Myocyte (in vitro differentiated cells): ENCODE data around the gene FOXK2. TPM values are rescaled to one million over a fixed set of nuclear protein-coding genes. Genes with fewer than 3 reads are reported as not detected.
A peak's percentile ranks its signal among the peaks of the same experiment; 100 is the strongest.

Experiments
- DNase-seq: peaks from one replicate; pipeline ENCODE4 v3.0.0-alpha.2; 2012; ENCODE audit warnings: low read depth
- total RNA-seq: library from RNA; depleted of rRNA; stranded (reverse); fragments of >200 nt; gene quantifications from 2 replicates; pipeline ENCODE4 v1.2.3, GENCODE V29; 2014

The FOXK2 gene
- total RNA-seq, 1 donor from 2014 or later, result 53.8 TPM

DNA sequence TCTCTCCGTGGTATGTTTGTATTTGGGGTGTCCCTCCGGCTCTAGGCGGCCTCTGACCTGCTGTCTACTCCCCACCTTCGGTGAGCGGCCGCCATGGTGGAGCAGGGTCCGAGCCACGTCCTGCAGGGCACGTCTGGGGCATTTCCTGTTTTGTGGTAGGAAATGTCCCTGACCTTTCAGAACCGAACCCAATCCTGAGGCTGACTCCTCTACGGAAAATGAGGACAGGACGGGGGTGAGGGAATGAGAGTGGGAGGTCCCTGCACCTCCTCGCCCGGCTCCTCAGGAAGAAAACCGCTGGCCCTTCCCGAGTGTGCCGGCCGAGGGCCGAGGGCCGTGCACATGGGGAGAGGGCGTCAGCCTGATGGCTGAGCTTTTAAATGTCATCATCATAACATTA, 83.0 kb downstream of the FOXK2 start:
- no peak for DNase-seq

DNA sequence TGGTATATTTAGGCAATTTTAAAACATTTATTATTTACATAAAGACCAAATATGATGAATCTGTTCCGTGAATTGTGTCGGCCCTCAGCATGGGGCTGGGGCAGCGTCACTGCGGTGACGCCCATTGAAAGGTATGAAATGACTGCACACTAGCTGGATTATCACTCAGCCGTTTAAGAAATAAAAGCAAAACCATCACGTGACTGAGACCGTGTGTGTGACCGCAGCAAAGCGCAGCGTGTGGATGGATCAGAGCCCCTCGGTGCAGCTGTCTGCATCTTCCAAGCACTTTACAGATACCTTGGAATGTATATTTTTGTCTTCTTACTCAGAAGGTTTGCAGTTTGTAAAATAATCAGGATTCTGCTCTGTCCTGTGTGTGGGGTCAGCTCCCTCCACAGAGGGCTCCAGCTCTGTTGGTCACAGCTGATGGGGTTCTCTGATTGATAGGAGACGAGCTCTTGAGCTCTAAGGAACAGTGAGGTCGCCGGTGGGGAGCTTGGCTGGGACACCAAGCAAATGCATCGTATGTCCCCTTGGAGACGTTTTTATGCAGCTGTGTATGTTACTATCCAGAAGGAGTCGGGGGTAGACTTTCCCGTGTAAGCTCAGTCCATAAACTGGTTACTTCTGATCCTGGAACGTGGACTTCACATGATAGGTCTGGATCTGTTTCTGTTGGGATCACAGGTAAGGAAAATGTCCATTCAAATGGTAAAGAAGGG, 83.6 kb downstream of the FOXK2 start:
- no peak for DNase-seq

DNA sequence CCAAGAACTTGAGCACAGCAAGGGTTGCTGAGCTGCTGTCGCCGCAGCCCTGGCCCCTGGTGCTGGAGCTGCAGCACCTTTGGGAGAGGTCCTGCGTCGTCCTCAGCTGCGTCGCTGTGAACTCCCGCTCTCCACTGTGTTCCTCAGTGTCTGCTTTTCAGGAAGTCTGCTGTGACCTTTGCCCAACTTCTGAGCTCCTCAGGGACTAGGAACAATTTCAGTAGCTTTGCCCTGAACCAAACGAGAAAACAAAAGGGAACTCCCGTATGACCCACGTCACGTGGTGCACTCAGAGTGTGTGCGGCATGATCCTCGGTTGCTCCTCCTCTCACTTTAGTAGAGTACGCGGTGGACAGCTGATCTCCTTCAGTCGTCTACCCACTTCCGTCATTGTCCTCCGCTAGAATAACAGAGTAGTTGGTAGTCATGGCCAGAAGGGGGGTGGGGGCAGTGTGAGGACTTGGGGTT, 84.5 kb downstream of the FOXK2 start:
- DNase-seq, result peak; percentile 44

DNA sequence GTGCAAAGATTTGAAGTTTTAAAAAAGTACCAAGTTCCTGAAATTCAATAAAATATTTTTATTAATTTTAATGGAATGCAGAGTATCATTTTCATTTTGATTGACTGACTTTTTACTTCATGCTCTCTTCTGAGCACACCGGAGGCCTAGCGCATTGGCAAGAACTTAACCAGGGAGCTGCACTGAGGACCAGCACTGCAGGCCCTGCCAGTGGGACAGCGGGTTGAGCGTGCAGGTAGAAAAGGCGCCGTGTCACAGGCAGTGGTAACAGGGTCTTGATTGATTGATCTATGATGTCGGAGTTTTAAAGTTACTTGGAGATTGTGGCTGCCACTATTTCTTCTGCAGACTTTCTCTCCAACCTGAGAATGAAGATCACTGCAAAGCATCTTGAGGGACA, 85.0 kb downstream of the FOXK2 start:
- DNase-seq, result no peak

DNA sequence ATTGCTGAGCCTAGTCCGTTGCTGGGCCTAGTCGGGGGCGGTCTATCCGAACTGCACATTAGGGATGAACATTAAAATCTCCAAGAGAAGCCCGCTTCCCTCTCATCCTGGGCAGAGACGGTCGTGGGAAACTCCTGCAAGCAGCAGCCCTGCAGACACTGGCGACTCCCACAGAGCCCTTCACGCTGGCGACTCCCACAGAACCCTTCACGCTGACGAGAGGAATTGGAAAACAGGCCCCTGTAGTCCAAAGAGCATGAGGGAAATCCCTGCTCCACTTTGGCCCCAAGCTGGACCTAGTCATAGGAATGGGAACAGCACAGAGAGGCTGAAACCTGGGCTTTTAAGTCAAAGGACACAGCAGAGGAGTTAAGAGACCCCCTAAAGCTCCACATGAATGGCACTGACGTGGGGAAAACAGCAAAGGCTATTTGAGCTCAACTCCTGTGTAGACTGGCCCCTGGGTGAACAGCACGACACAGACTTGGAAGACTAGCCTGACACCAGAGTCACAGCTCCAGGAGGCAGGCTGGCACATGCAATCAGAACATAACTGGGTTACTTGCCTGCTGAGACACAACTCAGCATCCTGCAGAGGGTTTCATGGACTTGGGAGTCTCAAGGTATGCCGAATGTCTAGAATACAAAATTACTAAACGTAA, 86.5 kb downstream of the FOXK2 start:
- DNase-seq, result no peak

DNA sequence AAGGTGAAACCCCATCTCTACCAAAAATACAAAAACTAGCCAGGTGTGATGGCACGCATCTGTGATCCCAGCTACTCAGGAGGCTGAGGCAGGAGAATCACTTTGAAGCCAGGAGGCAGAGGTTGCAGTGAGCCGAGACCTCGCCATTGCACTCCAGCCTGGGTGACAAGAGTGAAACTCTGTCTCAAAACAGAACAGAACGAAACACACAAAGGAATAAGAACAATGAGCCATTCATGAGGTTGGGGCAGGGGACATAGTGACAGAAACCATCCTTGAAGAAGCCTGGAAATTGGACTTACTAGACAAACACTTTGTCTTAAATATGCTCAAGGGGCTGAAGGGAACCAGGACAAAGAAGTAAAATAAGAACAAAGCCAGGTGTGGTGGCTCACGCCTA, 89.3 kb downstream of the FOXK2 start:
- DNase-seq, result no peak

DNA sequence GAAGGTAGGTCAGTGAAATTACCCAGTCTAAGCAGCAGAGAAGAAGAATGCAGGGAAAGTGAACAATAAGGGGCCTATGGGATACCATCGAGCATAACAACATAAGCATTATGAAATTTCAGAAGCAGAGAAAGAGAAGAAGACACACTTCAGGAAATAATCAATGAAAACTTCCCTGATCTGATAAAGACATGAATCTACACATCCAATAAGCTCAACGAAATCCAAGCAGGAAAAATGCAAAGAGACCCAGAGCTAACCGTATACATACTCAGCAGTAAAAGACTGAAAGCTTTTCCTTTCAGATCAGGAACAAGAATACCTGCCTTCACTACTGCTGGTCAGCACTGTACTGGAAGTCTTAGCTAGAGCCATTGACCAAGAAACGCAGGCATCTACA, 90.1 kb downstream of the FOXK2 start:
- no peak for DNase-seq

DNA sequence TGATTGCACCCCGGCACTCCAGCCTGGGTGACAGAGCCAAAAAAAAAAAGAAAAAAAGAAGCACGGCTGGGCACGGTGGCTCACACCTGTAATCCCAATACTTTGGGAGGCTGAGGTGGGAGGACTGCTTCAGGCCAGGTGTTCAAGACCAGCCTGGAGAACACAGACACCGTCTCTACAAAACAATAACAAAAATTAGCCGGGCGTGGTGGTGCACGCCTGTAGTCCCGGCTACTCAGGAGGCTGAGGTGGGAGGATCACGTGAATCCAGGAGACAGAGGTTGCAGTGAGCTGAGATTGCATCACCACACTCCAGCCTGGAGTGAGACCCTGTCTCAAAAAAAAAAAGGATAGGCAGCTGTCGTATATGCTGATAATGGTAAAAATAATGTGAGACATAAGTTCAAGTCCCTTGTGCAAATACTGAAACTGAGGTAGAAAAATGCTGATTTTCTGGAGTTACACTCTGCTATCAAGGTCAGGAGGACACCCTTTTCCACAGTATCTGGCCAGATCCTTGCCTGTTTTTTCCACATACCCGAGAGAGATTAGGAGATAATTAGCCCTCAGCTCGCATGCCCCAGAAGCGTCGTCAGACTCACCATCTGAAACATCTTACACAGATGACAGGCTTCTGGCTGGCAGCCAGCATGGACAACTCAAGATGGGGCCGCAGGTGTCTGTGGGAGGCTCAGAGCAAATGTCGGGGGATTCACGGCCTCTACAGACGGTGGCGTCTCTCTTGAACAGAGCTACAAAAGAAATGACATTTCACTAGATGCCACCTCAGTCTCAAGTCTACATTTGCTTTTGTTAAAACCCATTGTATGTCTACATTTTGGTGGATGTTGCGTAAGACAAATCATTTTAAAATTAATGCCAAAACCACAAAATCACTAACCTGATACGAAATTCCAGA, 91.9 kb downstream of the FOXK2 start:
- no peak for DNase-seq

DNA sequence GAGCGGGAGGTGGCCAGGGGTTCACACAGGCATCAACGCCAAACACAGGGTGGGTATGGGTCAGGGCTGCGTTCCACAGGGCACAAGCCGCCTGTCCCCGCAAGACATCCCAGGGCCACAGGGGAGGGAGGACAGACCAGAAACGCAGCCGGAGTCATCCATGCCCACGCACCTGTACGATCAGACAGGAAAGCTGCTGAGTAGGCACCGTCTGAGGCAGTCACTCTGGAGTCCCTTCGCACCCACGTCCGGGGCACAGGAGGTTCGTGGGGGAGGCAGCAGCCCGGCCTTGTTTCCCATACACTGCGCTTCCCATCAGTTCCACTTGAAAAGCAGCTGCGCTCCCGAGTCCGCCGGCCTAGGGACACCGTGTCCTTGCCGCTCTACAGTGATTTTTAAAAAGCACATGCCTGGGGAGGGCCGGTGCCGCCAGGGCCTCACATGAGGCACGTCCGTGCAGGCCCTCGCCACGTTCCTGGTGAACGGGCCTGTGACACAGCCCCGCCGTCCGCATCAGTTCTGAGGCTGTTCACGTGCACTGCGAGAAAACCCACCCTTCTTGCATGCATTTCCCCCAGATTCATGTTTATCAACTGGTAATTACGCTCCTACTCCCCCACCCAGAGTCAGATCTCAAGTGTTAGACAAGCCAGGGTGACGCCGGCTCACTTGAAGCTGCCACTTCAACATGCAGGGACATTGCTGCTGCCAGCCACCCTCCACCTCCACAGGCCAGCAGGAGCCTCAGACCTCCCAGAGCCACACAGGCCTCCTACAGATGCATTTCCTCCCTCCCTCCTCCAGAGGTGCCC, 94.0 kb downstream of the FOXK2 start:
- DNase-seq, result no peak

DNA sequence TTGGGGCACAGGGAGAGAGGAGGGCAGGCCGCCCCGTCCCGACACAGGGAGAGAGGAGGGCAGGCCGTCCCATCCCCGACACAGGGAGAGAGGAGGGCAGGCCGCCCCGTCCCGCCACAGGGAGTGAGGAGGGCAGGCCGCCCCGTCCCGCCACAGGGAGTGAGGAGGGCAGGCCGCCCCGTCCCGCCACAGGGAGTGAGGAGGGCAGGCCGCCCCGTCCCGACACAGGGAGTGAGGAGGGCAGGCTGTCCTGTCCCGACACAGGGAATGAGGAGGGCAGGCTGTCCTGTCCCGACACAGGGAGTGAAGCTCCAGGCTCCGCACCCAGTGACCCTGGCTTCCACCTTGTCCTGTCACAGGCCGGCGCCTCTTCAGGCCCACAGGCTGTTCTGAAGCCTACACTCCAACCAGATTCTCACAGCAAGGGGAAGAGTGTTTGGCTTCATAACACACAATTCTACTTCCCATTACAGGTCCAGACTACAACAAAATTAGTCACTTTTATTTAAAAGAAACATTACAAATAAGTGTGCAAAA, 94.6 kb downstream of the FOXK2 start:
- no peak for DNase-seq

DNA sequence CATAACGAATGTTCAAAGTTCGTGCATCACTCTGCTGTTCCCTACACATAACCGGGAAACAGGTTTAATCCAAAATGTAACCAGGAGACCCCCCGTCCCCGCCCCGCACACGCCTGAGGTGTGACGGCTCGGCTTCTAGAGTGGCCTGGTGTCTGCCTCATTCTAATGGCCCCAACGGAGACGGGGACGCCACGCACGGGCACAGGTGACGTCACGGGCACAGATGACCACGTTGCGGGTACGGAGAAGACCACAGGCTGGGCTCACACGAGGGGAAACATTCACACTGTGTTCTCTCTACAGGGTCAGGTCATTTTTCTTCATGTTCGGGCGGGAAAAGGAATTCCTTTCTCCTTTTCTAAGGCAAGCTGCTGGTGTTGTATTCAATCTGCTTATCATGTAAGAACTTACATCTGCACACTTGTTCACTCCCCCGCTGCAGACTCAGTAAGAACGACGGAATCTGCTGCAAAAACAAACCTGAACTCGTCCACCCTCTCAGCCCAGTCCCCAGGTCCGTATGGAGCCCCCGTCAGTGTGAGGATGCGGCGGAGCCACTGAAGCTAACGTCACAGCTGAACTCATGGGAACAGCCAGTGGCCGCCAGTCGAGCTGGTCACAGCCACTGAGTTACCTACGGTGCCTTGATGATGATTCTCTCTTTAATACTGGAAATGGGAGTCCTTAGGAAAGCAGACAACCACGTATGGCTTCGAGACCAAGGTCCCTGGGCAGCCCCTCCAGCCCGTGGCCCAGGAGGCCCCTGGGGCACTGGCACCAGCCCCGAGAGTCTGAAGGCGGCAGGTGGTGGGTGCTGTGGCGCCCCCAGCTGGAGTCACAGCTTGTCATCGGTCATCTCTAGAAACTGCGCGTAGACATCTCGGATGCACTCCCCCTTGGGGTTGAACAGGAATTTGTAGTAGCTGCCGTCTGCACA, 95.8 kb downstream of the FOXK2 start:
- DNase-seq, result no peak

DNA sequence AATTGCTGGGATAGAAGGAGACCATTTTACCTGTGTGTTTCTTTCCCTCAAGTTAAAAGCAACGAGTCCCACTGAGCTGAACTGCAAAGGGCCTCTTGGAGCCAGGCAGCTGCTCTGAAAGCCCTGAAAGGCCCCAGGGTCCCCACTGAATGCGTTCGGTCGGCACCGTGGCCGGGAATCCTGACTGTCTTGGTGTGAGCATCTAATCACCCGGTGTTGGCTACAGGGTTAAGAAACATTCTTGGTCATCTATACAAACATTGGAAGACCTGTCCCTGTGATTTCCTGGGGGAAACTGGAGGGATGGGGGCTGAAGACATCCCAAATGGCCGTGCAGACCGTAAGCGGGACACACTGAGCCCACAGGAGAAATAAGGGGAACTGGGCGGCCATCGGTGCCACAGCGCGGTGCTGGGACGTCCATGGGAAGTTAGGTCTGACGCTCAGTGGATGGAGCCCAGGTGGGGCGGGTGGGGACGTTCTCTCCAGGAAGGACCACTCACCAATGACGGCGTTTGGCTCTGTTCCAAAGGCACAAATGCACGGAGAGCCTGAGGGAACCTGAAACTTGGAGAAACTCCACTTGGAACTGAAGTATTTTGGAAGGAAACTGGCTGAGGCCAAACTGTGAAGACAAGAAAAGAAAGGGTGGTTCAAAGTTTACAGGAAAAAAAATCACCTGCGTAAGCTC, 96.6 kb downstream of the FOXK2 start:
- no peak for DNase-seq

DNA sequence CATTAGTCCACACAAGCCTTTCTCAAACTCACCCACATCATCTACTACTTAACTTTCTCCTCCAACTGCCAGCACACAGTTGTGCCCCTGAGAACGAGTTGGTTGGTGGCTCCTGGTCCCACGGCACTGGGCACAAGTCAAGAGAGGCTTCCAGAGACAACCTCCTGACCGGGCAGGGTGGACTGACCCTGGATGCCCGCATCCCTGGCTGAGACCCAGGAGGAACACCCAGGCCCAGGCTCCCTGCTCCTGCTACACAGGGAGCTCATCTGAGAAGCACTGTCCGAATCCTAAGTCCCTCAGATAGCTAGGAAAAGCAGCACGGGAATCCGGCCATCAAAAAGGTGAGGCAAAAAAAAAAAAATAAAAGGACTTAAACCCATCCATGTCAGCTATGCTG, 99.7 kb downstream of the FOXK2 start:
- DNase-seq, result no peak

DNA sequence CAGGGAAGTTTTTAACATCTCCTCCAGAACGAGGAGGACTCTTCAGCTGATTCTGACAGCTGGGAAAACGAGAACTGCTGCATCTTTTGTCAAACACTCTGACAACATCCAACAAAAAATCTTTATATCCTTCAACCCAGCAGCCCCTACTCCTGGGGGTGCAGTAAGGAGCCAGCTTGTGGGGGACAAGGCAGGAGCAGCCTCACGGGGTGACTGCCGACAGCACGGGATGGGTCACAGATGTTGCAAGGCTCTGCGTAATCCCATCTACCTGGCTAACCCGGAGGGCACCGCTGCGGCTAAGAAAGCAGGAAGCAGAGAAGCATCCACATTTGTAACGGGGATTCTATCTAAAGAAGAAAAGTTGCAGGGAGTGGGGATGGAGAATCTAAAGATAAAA, 100.1 kb downstream of the FOXK2 start:
- DNase-seq, result no peak

DNA sequence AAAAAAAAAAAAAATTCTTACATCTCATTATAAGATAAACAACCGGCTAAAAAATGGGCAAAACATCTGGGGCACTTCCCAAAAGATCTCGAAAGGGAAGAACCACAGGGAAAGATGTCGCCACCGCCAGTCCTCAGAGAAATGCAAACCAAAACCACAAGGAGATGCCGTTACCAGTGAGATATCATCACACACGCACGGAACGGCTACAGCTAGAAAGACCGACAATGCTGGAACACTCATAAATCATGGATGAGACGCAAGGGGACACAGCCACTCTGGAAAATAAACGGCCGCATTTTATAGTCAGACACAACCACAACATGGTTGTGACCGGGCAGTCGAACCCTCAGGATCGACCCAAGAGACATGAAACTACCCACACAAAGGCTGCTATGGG, 104.2 kb downstream of the FOXK2 start:
- no peak for DNase-seq

DNA sequence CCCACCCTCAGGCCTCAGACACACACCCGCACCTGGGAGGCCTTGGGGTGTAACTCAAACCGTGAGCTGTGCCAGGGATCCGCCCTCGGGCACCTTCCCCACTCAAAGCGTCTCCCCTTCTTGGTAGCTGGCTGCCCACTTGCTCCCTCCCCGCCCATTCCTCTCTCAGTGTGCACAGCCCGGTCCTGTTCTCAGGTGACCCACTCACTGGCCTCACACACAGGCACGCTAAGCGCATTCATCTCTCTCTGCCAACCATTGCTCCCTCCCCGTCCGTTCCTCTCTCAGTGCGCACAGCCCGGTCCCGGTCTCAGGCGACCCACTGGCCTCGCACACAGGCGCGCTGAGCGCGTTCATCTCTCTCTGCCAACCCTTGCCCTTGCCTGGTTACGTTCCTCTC, 107.9 kb downstream of the FOXK2 start:
- no peak for DNase-seq

DNA sequence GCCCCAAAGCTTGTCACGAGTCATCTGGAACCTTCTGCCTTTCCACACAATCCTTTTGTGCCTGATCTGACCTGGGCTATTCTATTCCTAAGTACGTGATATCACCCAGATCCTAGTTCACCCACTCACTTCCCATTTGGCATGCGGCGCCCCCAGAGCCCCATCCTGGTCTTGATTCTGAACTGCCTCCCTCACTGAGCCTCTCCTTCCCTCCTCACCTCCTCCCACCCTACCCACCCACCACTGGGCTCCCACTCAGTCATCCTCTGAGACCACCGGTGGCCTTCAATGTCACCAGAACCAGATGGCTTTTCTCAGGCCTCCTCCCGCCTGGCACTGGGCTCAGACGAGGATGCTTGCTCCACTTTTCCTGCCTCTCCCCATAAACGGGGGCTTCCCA, 110.2 kb downstream of the FOXK2 start:
- DNase-seq, result no peak

DNA sequence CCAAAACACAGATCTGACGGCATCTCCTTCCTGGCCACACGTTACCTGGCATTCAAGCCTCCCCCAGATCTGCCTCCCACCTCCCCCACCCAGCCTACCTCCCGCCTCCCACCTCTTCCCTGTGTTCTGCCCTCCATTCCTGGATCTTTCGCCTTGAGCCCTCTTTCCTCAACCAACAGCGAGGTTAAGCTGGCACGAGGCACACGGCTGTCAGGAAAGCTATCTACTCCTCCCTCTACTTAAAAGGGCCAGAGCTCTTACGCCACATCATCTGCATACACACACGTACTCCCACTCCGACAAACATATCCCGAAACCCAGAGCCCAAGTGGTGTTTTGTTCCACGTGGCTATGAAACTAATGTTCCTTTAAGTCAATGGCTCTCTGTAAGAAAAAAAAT, 110.7 kb downstream of the FOXK2 start:
- no peak for DNase-seq

DNA sequence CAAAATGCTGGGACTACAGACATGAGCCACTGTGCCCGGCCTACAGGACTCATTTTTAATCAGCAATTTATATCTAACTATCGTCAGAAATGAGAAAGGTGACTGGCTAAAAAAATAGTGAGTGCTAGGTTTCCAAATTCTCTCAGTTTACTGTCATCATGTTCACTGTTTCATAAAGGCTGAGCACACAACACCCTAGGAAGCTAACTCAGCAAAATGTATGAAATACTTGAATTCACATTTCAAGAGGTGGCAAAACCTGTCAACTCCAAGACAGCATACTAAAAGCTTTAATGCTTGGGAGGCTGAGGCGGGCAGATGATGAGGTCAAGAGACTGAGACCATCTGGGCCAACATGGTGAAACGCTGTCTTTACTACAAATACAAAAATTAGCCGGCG, 112.0 kb downstream of the FOXK2 start:
- no peak for DNase-seq
